Ectodermal cell (in vitro differentiated cells): ENCODE results near the gene COA8.

Experiments
- H3K27ac ChIP-seq: 2 replicates; pipeline ENCODE4 v1.7.0; 2013; ENCODE audit warnings: mild to moderate bottlenecking, low read depth, low read length; ENCODE audit not compliant: insufficient read depth, poor library complexity, severe bottlenecking
- H3K27me3 ChIP-seq: 2 replicates; pipeline ENCODE4 v1.7.0; 2013; ENCODE audit warnings: mild to moderate bottlenecking, low read length; ENCODE audit not compliant: insufficient read depth, control insufficient read depth, poor library complexity, severe bottlenecking
- H3K36me3 ChIP-seq: one replicate; pipeline ENCODE4 v1.7.0; 2013; ENCODE audit warnings: low read length; ENCODE audit not compliant: control insufficient read depth, insufficient read depth
- H3K4me1 ChIP-seq: one replicate; pipeline ENCODE4 v1.7.0; 2013; ENCODE audit warnings: low read length; ENCODE audit not compliant: control insufficient read depth, insufficient read depth
- H3K4me3 ChIP-seq: 2 replicates; pipeline ENCODE4 v1.7.0; 2013; ENCODE audit warnings: low read depth, low read length, control low read depth; ENCODE audit not compliant: insufficient read depth
- H3K9me3 ChIP-seq: 2 replicates; pipeline ENCODE4 v1.7.0; 2013; ENCODE audit warnings: mild to moderate bottlenecking, low read length, moderate library complexity; ENCODE audit not compliant: control insufficient read depth
- WGBS, 2 experiments: methylation state at CpG; one replicate each; pipeline ENCODE4 v1.1.7; 2013; ENCODE audit warnings: missing lambda C conversion rate in 2 of 2; 5-methylcytosine and 5-hydroxymethylcytosine counted together

Gene COA8

DNA sequence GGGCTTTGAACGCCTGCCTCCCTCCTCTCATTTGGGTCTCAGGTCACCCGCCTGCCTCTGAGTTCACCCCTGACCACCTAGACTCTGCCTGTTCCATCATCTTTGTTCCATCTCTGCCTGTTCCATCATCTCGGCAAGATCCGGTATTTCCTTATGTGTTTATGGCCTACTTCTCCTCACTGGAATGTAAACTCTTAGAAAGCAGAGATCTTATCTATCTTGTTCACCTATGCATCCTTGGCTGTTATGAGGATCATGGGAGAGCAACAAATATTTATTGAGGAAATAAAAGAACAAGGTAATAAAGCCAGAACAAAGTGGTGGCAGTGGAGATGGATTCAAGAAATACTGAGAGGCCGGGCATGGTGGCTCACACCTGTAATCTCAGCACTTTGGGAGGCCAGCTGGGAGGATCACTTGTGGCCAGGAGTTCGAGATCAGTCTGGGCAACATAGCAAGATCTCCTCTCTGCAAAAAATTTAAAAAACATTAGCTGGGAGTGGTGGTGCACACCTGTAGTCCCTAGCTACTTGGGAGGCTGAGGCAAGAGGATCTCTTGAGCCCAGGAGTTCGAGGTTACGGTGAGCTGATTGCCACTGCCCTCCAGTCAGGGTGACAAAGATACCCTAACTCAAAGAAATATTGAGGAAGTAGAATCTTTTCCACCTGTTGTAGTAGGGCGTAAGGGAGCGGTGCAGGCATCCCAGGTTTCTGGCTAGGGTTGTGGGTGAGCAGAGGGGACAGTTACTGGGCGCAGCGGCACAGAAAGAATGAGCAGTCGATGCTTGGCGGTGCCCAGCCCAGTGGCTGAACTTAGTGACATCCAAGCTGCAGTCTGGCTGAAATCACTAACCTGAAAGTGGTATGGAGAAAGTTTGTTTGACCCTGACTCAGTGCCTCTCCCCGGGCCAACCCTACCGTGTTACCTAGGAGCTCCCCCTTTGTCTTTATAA, 64.6 kb downstream of the COA8 start:
- no peaks in the 10 kb centered on the region for H3K36me3 ChIP-seq
- no peaks in the 10 kb centered on the region for H3K4me1 ChIP-seq
- no peak overlapping the region for H3K27ac ChIP-seq
- H3K4me3 ChIP-seq = no peak overlapping the region
- H3K9me3 ChIP-seq = no peaks in the 10 kb centered on the region
- peaks cover 12% of the 10 kb centered on the region for H3K27me3 ChIP-seq
- WGBS, 2 experiments = 89 to 91% methylated on average over 16 of the region's 16 CpGs

- H3K36me3 ChIP-seq = no peaks in the 10 kb centered on the region
- peak overlapping the region; percentile 64 for H3K4me3 ChIP-seq
- no peaks in the 10 kb centered on the region for H3K9me3 ChIP-seq
- 18 to 20% methylated on average over 28 to 31 of the region's 31 CpGs for WGBS, 2 experiments
- no peaks in the 10 kb centered on the region for H3K4me1 ChIP-seq
- H3K27me3 ChIP-seq = peaks cover 12% of the 10 kb centered on the region
- peak overlapping the region; percentile 82 for H3K27ac ChIP-seq
Measured at GRCh38 chr14:103628221-103628683, 65.5 kb downstream of the COA8 start.

DNA sequence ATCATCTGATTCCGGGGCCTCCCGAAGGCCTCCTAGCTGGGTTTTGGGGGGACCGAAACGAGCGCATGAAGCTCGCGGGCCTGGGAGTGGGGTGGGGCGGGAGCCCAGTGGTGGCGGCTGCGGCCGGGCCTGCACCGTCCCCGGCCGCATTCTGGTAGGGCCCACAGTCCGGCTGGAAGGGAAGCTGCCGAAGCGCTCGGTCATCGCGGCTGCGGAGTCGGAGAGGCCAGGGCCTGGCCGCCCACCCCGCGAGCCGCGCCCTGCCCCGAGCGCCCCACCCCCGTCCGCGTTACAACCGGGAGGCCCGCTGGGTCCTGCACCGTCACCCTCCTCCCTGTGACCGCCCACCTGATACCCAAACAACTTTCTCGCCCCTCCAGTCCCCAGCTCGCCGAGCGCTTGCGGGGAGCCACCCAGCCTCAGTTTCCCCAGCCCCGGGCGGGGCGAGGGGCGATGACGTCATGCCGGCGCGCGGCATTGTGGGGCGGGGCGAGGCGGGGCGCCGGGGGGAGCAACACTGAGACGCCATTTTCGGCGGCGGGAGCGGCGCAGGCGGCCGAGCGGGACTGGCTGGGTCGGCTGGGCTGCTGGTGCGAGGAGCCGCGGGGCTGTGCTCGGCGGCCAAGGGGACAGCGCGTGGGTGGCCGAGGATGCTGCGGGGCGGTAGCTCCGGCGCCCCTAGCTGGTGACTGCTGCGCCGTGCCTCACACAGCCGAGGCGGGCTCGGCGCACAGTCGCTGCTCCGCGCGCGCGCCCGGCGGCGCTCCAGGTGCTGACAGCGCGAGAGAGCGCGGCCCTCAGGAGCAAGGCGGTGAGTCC, 66.1 kb downstream of the COA8 start, which contains the start of gene KLC1:
Gene KLC1 (plus strand): TSS at position 528 of the 819 bp plus-strand sequence. CDS start 25,354 bp downstream, outside the sequence.
- Histone ChIP-seq H3K4me3 (peak within 1 kb of the TSS; percentile 64), H3K27me3 (peaks cover 12% of the 10 kb centered on the region), H3K27ac (peak within 1 kb of the TSS; percentile 82), H3K4me1 (no peaks in the 10 kb centered on the region), H3K9me3 (no peaks in the 10 kb centered on the region), H3K36me3 (no peaks in the 10 kb centered on the region)
- WGBS, 2 experiments = 1% methylated on average over 97 of the region's 97 CpGs

DNA sequence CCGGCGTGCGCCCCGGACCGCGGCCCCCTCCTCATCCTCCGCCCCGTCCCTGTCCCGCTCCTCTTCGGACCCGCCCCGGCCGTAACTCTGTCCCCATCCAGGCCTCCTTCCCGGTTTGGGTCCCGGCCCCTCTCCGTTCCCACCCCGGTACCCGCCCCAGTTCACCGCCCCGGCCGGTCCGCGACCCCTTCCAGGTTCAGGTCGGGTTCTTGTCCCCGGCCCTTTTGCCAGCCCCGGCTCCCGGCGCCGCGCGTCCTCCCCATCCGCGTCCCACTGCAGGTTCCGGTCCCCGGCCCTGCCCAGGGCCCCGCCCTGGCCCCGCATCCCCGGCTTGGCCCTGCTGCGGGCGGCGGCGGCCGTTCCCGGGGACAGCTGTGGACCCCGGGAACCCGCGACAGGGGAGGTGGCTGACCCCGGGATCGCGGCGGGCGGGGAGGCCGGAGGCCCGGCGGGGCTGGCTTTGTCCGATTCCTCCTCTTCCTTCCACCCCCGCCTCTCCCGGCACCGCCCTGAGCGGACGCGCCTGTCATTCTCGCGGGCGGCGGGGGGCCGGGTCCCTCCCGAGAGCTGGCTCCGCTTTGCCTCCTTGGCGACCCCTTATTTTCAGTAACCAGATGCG, 66.9 kb downstream of the COA8 start:
- WGBS, 2 experiments = 0% methylated on average over 71 of the region's 71 CpGs

DNA sequence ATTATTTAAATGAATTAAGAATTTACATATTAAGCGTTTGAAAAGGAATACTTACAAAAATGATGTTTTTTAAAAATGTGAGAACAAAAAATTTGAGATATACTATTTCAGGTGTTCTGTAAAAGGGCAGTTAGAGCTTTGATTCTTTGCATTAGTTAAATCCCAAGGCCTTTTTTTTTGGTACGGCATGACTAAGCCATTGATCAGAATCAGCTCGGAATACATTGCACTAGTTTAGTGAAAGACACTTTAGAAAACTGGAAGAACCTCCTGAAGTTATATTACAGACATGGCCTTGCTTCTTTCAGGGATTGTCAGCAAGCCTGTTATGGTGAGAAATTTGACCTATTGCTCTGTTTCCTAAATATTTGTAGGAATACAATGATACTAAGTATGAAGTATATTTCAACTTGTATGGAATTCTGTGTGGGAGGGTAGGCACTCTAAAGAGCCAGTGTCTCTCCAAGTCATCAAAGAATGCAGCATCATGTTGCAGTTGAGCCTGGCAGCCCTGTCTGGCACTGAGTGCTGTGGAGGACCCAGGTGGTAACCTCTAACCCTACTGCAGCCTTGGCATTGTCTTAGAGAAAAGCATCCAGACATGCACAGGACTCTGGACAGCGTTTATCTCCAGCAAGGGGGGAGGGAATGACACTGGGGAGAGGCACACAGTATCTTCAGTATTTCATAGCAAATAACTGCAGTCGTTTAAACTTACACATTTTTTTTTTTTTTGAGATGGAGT, 67.8 kb downstream of the COA8 start:
- Histone ChIP-seq H3K4me1 (no peaks in the 10 kb centered on the region), H3K36me3 (no peaks in the 10 kb centered on the region), H3K27me3 (peaks cover 12% of the 10 kb centered on the region), H3K27ac (no peak overlapping the region), H3K4me3 (peak overlapping the region; percentile 64), H3K9me3 (no peaks in the 10 kb centered on the region)
- WGBS, 2 experiments = 60 to 67% methylated on average over 5 of the region's 5 CpGs

More for the DNA sequence above, 66.9 kb downstream of the COA8 start:
- peak overlapping the region; percentile 64 for H3K4me3 ChIP-seq
- H3K36me3 ChIP-seq = no peaks in the 10 kb centered on the region
- H3K27me3 ChIP-seq = peaks cover 12% of the 10 kb centered on the region
- no peaks in the 10 kb centered on the region for H3K9me3 ChIP-seq
- peak overlapping the region; percentile 82 for H3K27ac ChIP-seq
- H3K4me1 ChIP-seq = no peaks in the 10 kb centered on the region

DNA sequence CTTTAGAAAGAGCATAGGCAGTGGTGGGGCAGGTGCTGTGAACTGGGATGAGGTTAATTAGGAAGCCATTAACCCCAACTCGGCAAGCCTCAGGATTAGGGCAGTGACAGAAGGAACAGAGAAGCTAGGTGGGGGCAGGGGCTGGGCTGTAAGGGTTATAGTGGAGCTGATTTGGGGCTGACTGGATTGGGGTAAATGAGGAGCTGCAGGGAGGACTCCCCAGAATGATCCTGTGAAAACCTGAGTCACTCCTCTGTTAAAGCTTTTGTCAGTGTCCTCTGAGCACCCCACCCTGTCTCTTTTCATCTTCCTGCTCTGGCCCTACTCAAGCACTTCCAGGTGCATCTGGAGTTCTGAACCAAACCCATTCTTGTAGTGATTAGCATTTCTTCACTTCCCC, 70.6 kb downstream of the COA8 start:
- no peaks in the 10 kb centered on the region for H3K36me3 ChIP-seq
- H3K27ac ChIP-seq = no peak overlapping the region
- no peaks in the 10 kb centered on the region for H3K4me1 ChIP-seq
- no peaks in the 10 kb centered on the region for H3K9me3 ChIP-seq
- no peak overlapping the region for H3K4me3 ChIP-seq
- WGBS, 2 experiments = 71 to 72% methylated on average over 1 of the region's 1 CpG
- no peaks in the 10 kb centered on the region for H3K27me3 ChIP-seq

- Histone ChIP-seq H3K4me3 (no peak overlapping the region), H3K27me3 (no peaks in the 10 kb centered on the region), H3K27ac (no peak overlapping the region), H3K36me3 (no peaks in the 10 kb centered on the region), H3K9me3 (no peaks in the 10 kb centered on the region), H3K4me1 (no peaks in the 10 kb centered on the region)
- WGBS, 2 experiments = 93 to 97% methylated on average over 3 of the region's 4 CpGs
Measured at GRCh38 chr14:103634156-103634555, 71.4 kb downstream of the COA8 start.

DNA sequence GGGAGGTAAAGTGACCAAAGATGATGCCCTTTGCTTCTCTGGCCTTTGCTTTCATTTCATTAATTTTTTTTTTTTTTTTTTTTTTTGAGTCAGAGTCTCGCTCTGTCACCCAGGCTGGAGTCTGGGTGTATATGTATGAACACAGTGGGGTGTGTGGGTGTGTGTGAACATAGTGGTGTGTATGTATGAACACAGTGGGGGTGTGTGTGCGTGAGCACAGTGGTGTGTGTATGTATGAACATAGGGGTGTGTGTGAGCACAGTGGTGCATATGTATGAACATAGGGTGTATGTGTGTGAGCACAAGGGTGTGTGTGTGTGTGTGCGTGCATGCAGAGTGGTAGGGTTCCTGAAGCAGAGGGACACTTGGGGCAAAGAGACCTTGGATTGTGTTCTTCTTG, 75.8 kb downstream of the COA8 start:
- 93 to 96% methylated on average over 3 of the region's 3 CpGs for WGBS, 2 experiments
- no peaks in the 10 kb centered on the region for H3K27me3 ChIP-seq
- no peaks in the 10 kb centered on the region for H3K36me3 ChIP-seq
- no peaks in the 10 kb centered on the region for H3K9me3 ChIP-seq
- no peaks in the 10 kb centered on the region for H3K4me1 ChIP-seq
- no peak overlapping the region for H3K27ac ChIP-seq
- no peak overlapping the region for H3K4me3 ChIP-seq
